Neural progenitor cell (in vitro differentiated cells): ENCODE measurements around the gene TVP23A.
"Not testable (repeated sequence)": the region's sequence is repeated elsewhere in the genome, so short reads cannot be mapped to it uniquely, and the experiment has no call there.

ENCODE experiments used
- EZH2 ChIP-seq: fragments of 200-600 bp; sonication (generic); IDR thresholded peaks from 2 replicates; pipeline ENCODE4 v1.6.1; 2017; ENCODE audit warnings: antibody characterized with exemption, mild to moderate bottlenecking, moderate library complexity
- EZH2phosphoT487 ChIP-seq: fragments of 200-600 bp; sonication (generic); IDR thresholded peaks from 2 replicates; pipeline ENCODE4 v1.6.1; 2017; ENCODE audit warnings: antibody characterized with exemption
- TF ChIP-seq, protein P1 (sequence below): fragments of 200-600 bp; sonication (generic); IDR thresholded peaks from 2 replicates; pipeline ENCODE4 v1.5.1; 2017; ENCODE audit warnings: antibody characterized with exemption, mild to moderate bottlenecking

- TF ChIP-seq, protein P1, sequence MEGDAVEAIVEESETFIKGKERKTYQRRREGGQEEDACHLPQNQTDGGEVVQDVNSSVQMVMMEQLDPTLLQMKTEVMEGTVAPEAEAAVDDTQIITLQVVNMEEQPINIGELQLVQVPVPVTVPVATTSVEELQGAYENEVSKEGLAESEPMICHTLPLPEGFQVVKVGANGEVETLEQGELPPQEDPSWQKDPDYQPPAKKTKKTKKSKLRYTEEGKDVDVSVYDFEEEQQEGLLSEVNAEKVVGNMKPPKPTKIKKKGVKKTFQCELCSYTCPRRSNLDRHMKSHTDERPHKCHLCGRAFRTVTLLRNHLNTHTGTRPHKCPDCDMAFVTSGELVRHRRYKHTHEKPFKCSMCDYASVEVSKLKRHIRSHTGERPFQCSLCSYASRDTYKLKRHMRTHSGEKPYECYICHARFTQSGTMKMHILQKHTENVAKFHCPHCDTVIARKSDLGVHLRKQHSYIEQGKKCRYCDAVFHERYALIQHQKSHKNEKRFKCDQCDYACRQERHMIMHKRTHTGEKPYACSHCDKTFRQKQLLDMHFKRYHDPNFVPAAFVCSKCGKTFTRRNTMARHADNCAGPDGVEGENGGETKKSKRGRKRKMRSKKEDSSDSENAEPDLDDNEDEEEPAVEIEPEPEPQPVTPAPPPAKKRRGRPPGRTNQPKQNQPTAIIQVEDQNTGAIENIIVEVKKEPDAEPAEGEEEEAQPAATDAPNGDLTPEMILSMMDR = not testable (repeated sequence)
- not testable (repeated sequence) for TF ChIP-seq EZH2, EZH2phosphoT487
Observed at GRCh38 chr16:10830240-10830639, 11.6 kb upstream of the TVP23A start.
